GM12874 (cell line): ENCODE measurements around the gene FKBP10.

Source experiments
- CTCF ChIP-seq: IDR thresholded peaks from 2 replicates; pipeline ENCODE4 v1.5.1; 2011; ENCODE audit warnings: low read depth, mild to moderate bottlenecking, control low read depth, low read length, moderate library complexity; ENCODE audit not compliant: insufficient read depth

The FKBP10 gene

GRCh38 chr17:41816637-41817320 is 4.0 kb downstream of the FKBP10 start:
- no peak for TF ChIP-seq CTCF

GRCh38 chr17:41818024-41818423 is 5.2 kb downstream of the FKBP10 start:
- no peak for TF ChIP-seq CTCF

GRCh38 chr17:41821776-41822175 is 9.0 kb downstream of the FKBP10 start:
- no peak for TF ChIP-seq CTCF

- no peak for TF ChIP-seq CTCF
Measured at GRCh38 chr17:41822216-41823140, 9.7 kb downstream of the FKBP10 start.

- no peak for TF ChIP-seq CTCF
Measured at GRCh38 chr17:41823141-41823524, 10.3 kb downstream of the FKBP10 start.

- TF ChIP-seq CTCF: no peak
Measured at GRCh38 chr17:41823580-41823979, 10.8 kb downstream of the FKBP10 start.

- no peak for TF ChIP-seq CTCF
Measured at GRCh38 chr17:41824086-41824485, 11.3 kb downstream of the FKBP10 start.
